Retina (tissue), 1 donor: ENCODE data around the gene RPS6KA1.
"Not testable (repeated sequence)": the region's sequence is repeated elsewhere in the genome, so short reads cannot be mapped to it uniquely, and the experiment has no call there.

ENCODE experiments used
- DNase-seq: peaks from one replicate; pipeline ENCODE4 v3.0.0-alpha.2; 2016

Gene RPS6KA1

DNA sequence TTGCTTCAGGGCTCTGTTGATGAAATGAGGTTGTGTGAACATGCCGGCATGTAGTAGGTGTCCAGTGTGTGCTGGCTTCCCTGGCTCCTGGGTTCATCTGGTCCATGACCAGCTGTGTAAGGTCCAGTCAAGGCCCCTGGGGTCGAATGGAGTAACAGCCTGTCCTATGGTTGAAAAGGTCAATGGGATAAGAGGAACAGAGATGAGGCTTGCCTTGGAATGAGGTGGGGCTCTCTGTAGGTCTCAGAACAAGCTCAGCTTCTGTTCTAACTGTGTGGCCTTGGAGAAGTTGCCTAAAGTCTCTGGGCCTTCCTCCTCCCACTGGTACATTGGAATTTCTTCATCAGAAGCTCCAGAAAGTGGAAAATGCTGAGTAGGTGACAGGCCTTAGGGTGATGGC, 26.6 kb downstream of the RPS6KA1 start:
- no peak for DNase-seq

DNA sequence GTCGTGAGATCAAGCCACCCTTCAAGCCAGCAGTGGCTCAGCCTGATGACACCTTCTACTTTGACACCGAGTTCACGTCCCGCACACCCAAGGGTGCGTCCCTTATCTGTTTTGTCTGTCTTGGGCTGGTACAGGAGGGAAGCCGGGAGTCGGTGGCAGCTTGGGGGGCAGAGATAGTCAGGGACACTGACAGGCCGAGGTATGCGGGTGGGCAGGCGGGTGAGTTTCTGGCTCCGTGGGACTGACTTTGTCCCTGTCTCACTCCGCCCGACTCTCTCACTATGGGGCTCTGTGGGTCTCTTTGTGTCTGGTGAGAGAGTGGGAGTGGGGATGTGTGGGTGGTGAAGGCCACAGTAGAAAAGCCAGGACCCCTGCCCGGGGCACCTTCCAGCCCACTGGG, 27.4 kb downstream of the RPS6KA1 start:
- DNase-seq: no peak

DNA sequence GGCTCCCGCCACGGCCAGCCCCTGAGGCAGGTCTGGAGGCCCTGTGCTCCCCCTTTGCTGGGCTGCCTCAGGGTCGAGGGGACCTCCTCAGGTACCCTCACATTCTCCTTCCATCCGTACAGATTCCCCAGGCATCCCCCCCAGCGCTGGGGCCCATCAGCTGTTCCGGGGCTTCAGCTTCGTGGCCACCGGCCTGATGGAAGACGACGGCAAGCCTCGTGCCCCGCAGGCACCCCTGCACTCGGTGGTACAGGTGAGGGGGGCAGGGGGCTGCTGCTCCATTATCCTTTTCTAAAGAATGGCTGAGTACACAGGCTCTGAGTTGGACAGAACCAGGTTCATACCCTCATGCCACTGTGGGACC, 29.1 kb downstream of the RPS6KA1 start:
- no peak for DNase-seq

DNA sequence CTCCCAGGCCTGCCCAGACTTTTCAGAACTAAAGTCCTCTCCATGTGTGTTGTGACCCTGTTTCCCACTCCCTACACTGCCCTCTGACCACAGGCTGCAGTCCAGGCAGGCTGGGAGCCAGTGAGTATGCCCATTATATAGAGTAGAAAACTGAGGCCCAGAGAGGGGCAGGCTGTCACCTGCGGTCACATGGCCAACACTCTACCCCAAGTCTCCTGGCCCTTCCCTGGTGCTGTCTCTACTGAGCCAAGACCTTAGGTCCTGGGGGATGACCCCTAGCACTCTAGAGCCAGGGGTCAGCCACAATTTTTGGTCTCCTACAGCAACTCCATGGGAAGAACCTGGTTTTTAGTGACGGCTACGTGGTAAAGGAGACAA, 30.8 kb downstream of the RPS6KA1 start:
- no peak for DNase-seq

DNA sequence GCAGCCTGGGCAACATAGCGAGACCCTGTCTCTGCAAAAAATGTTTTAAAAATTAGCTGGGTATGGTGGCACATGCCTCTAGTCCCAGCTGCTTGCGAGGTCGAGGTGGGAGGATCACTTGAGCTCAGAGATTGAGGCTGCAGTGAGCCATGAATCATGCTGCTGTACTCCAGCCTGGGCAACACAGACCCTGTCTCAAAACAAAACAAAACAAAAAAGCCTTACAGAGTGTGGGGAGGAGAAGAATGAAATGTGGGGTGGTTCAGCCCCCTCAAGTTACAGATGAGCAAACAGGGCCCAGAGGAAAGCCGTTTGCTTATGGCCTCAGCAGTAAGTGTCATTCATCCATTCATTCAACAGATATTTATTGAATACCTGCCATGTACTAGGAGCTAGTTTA, 40.7 kb downstream of the RPS6KA1 start:
- DNase-seq: no peak

DNA sequence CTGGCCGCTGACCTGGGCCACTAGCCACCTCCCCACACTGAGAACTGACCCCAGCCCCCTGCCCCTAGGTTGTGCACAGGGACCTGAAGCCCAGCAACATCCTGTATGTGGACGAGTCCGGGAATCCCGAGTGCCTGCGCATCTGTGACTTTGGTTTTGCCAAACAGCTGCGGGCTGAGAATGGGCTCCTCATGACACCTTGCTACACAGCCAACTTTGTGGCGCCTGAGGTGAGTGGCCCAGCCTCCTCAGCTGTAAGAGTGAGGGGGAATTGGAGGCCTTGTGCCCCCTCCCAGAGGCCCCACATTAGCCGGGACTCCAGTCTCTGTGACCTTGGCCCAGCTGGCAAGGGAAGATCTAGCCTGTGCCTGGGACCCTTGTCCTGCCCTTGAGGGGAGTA, 41.8 kb downstream of the RPS6KA1 start:
- no peak for DNase-seq

DNA sequence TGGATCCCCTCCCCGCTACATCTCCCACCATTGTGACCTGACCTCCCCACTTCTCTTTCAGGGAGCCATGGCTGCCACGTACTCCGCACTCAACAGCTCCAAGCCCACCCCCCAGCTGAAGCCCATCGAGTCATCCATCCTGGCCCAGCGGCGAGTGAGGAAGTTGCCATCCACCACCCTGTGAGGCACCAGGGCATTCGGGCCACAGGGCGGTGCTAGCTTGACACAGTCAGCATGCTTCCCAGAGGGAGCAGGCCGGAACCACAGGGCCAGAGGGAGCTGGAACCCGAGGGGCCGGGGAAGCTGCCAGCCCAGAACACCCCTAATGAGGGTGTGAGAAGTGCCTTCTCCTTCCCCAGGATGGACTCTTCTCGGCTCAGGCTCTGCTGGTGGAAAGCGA, 44.5 kb downstream of the RPS6KA1 start:
- DNase-seq: no peak

DNA sequence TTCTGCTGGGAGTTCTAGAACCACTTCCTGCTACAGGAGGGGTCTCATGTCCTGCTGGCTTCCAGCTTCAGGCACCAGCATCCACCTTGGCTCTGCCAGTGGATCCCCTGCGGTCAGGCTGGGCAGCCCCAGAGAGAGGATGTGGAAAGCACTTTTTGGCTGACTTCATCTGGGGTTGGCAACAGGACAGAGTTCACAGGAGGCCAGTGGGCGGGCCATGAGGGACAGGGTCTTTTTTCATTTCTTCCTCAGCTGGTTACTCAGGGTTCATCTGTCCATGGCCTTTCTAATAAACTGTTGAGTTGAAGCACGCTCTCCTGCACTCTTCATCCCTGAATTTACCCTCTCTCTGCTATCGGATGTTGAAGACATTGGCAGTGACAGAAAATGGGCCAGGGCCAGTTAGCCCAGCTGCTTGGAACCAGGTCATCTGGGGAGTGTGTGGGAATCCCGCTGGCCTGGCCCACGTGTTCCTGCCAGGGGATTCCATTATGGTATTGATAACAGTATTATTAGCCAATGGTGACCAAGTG, 45.2 kb downstream of the RPS6KA1 start:
- no peak for DNase-seq

DNA sequence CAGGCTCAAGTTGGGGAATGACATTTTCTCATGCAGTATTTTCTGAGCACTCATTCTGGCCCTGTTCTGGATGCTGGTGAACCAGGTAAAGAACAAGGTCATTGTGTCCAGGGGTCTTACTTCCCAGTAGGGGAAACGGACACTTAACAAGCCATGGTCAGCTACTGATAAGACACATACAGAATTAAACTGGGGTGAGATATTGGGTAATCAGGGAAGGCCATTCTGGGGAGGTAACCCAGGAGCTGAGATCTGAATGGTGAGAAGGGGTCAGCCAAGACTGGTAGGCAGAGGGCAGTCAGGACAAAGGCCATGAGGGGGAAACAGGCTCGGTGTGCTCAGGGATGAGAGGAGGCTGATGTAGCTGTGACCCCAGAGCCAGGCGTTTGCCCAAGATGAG, 45.8 kb downstream of the RPS6KA1 start:
- no peak for DNase-seq

DNA sequence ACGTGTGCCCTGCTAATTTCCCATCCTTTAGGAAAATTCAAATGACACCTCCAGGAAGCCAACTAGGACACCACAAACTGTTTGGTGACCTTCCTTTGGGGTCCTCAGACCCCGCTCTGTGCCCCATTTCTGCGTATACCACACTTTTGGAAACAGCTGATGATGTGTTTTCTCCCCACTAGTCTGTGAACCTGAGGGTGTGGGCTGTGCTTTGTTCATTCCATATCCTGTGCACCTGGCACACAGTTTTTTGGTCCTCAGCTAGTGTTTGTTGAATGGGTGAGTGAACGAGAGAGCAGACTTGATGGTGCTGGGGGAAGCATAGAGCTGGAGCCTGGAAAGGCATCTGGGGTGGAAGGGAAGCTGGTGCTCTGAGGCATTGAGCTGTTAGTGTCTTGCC, 48.6 kb downstream of the RPS6KA1 start:
- no peak for DNase-seq

DNA sequence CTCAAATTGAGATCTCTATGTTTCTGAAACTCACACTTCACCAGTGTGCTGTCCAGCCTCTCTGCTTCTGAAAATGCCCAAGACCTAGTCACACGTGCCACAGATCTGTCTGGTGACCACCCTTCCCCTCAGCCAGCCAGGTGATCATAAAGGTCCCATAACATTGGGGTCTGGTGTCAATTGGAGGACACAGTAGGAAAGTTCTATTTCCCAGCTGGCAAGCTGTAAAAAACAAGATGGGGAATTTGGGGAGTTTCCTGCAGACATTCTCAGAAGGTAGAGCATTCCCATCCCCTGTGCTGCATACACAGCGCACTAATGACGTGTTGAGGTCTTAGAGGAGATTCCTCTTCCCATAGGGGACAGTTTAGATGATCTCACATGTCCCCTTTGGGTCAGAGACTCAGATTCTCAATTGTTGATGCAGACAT, 50.1 kb downstream of the RPS6KA1 start:
- DNase-seq: no peak

DNA sequence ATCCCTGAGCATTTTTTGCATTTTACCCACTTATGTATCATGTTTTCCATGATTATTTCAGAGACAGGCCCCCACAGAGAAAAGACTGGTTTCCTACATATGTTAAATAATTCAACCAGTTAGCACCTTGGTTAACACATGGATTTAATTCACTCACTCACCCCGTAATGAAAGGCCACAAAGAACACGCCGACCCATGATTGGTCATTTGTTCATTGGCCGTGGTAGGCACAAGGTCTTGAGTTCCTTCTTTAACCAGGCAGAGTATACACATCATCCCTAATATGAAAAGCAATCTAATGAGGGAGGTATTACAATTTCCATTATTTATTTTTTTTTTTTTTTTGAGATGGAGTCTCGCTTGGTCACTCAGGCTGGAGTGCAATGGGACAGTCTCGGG, 50.6 kb downstream of the RPS6KA1 start:
- no peak for DNase-seq

DNA sequence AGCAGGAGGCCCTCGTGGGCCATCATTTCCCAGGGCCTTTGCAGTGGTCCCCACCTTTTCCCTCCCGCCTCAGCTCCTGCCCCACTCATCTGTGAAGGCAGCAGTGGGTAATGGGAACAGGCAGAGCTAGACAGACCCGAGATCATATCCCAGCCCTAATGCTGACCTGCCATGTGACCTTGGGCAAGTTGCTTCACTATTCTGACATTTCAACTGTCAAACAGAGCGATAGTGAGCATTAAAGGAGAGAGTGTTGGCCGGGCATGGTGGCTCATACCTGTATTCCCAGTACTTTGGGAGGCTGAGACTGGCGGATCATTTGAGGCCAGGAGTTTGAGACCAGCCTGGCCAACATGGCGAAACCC, 51.7 kb downstream of the RPS6KA1 start:
- DNase-seq: no peak

DNA sequence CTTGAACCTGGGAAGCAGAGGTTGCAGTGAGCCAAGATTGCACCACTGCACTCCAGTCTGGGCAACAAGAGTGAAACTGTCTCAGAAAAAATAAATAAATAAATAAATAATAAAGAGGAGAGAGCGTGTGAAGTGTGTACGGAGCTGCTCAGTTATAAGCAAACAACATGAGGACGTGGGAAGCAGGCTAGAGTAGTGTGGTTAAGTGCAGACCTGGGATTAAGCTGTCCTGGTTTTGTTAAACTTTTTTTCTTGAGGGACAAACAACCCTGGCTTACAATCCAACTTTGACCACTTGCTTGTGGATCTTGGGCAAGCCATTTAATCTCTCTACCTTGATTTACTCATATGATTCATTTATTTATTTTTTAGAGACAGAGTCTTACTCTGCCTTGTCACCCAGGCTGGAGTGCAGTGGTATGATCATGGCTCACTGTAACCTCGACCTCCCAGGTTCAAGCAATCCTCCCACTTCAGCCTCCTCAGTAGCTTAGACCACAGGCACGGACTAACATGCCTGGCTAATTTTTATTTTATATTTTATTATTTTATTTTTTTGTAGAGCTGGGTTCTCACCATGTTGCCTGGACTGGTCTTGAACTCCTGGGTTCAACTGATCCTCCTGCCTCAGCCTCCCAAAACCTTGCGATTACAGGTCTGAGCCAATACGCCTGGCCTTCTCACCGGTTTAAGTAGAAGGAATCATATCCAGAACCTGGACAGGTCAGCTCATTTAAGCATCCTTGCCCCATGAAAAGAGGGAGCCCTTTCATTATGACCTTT, 52.7 kb downstream of the RPS6KA1 start:
- no peak for DNase-seq

DNA sequence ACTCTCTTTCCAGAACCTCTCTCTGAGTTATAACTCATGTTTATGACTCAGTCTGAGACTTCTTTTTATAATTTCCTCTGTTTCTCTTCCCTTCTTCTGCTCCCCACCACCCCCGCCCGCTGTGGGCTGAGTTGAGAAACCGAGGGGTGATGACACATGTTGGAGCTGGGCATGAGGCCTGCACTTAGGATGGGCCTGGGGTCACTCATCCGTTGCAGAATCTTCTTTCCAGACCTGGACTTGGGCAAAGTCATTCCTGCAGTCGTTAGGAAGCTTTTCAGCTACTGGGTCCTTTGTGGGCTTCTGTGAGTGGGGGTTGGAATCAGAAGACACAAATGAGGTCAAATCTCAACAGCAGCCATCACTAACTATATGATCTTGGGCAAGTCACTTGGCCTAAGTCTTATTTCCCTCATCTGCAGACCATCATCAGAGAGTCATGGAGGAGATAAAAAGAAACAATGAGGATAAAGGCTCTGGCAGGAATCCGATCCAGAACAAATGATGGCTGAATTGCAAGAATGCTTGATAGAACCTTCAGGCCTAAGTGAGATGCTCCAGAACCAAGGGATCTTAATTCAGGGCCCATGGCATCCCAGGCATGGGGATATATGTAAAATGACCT, 53.4 kb downstream of the RPS6KA1 start:
- no peak for DNase-seq

DNA sequence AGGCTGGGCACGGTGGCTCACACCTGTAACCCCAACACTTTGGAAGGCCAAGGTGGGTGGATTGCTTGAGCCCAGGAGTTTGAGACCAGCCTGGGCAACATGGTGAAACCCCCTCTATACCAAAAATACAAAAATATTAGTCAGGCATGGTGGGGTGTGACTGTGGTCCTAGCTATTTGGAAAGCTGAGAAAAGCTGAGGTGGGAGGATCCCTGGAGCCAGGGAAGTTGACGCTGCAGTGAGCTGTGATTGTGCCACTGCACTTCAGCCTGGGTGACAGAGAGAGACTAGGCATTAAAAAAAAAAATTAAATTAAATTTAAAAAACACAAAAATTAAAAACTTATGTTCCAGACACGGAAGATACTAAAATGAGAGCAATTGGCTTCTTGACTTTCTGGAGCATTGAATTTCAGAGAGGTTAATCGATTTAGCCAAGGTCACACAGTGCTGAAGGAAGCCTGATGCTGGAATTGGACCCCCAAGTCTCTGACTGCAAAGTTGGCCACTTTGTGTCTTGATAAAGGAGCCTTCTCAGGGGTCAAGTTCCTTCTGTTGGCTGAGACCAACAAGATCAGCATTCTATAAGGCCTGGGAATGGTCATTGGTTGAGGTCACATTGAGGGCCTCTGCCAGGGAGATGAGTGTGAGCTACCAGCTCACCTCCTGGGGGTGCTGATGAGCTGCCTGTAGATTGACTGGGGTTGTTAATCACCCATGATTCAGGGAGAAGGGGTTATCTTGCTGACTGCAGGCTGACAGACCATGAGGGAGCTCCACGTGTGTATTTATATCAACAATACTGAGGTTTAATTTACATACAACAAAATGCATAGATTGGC, 54.3 kb downstream of the RPS6KA1 start:
- no peak for DNase-seq

DNA sequence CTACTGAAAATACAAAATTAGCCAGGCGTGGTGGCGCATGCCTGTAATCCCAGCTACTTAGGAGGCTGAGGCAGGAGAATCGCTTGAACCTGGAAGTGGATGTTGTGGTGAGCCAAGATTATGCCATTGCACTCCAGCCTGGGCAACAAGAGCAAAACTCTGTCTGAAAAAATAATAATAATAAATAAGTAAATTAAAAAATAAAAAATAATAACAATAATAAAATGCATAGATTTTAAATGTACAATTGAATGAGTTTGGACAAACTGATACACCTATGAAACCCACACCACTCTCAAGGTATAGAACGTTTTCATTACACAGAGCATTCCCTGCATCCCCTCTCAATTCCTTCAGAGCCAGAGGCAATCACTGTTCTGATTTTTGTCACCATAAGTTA, 55.0 kb downstream of the RPS6KA1 start:
- not testable (repeated sequence) for DNase-seq

DNA sequence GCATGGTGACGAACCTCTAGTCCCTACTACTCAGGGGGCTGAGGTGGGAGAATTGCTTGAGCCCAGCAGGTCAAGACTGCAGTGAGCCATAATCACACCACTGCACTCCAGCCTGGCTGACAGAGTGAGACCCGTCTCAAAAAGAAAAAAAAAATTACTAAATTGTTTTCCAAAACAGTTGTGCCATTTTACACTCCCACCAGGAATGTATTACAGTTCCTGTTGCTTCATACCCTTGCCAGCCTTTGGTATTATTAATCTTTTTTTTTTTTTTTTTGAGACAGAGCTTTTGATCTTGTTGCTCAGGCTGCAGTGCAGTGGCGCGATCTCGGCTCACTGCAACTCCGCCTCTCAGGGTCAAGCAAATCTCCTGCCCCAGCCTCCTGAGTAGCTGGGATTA, 55.9 kb downstream of the RPS6KA1 start:
- DNase-seq: no peak

DNA sequence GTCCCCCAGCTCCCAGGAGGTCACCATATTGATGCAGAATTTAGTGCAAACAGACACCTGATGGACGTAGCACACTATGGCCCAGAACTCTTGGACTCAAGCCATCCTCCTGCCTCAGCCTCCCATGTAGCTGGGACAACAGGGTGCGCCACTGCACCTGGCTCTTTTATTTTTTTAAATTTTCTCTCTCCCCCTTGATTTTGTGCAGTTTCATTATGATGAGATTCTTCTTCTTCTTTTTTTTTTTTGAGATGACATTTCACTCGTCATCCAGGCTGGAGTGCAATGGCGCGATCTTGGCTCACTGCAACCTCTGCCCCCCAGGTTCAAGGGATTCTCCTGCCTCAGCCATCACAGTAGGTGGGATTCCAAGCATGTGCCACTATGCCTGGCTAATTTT, 63.8 kb downstream of the RPS6KA1 start:
- no peak for DNase-seq

DNA sequence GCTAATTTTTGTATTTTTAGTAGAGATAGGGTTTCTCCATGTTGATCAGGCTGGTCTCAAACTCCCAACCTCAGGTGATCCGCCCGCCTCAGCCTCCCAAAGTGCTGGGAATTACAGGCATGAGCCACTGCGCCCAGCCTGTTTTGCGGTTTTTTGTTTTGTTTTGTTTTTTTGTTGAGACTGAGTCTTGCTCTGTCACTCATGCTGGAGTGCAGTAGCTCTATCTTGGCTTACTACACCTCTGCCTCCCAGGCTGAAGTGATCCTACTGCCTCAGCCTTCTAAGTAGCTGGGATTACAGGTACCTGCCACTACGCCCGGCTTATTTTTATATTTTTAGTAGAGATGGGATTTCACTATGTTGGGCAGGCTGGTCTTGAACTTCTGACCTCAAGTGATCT, 65.0 kb downstream of the RPS6KA1 start:
- not testable (repeated sequence) for DNase-seq

DNA sequence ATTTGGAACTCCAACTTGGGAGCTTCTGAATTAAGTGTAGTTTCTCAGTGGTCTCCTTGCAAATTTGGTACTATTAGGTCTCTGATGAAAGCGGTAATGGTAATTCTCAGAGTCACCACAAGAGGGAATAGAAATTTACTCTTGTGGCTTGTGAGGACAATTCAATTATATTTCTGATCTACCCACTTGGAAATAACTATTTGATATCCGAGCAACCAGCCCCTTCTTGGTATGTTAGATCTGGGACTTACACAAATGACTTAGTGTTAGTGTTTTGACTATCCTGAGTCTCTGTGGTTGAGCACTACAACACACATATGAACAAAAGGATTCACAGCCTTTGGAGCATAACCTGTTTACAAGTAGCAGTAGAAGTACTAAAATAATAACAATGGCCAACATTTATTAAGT, 68.1 kb downstream of the RPS6KA1 start:
- DNase-seq: peak; percentile 37

DNA sequence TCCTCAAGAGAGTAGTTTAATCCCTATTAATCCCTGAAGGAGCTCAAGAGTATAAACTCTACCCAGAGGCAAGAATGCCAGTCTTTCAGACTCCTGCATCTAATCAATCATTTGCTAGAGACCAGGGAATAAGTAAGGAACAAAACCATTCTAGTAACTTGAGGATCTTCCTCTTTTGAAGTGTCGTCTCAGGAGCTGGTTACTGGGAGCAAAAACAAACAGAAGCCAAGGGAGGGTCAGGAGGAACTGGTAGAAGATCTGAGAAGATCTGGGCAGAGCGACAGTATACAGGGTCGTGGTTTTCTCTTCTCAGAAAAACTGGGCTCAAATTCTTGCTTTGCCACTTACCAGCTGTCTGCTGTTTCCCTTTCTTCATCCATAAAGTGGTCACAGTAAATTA, 69.3 kb downstream of the RPS6KA1 start:
- no peak for DNase-seq

DNA sequence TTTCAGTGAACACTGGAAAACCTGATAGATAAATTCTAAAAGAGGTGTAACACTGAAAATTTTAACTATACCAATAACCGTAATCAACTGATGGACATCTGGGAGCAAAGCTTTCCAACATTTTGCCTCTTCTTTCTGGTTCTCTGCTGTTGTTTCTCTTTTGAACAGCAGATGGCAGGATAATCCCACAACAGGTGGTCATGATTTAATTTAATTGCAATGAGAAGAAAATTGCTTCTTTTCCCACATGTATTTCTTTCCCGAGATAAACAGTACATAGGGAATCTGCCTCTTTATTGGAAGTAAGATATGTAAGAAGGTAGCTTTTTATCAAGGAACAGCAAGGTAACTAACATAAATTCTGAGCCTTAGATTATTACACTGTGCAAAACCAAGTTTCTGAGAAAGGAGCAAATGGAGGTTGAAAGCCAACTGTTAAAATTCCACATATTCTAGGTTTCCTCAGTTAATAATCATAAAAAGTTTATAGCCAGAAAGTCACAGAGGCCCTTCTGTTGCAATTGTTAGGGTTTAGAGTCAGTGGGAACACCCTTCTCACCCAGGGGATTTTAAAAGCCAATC, 72.9 kb downstream of the RPS6KA1 start:
- peak; percentile 69 for DNase-seq
